GM21360 (cell line): Measurements from ENCODE around the gene HERC2.

ENCODE experiments used
- ATAC-seq: cut with Tn5 transposase; IDR thresholded peaks from one replicate; pipeline ENCODE4 v1.9.1; 2021; ENCODE audit warnings: mild to moderate bottlenecking, moderate library complexity; ENCODE audit not compliant: unreplicated experiment

Gene HERC2

DNA sequence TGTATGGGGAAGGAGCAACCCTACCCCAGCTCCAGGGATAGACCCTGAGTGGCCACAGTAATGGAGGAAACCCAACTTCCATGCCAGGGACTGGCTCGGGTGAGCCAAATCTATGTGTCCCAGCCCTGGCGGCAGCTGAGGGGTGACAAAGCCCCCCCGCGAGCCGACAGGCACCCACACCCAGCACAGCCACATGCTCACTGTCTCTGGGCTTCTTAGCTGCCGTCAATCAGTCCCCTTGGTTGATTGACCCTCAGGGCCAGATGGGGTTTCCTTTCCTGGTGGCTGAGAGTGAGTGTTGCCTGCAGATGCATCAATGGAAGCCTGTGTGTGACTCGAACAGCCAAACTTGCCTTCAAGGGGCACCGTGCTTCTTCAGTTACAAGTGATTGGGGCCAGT, 220.8 kb downstream of the HERC2 start:
- ATAC-seq, result no peak

DNA sequence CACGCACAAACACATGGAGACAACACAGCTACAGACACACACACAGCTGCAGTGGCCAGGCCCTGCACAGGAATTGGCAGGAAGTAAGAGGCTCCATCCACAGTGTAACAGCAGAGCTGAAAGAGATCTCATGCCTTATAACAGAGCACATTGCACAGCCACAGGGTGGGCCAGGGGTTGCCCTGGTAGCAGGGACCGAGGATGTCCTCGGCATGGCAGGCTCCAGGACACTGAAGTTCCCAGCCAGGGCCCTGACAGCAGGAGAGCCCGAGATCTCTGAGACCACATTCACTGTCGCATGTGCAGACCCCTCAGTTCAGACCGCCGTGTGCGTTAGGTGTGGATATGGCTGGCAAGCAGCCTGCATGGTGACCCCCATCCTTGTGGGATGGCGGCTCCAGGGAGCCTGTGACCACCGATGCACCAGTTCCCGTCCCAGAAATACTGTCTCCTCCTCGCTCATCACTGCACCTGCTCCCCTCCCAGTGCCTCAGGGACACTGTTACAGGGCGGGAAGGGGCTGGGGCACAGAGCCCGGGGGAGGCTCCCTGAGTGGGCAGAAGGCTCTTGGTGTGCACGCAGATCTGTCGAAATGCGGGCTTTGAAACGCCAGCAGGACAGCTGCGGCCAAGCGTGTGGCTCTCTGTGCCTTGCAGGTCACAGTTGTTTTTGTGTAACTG, 221.3 kb downstream of the HERC2 start:
- ATAC-seq, result no peak

DNA sequence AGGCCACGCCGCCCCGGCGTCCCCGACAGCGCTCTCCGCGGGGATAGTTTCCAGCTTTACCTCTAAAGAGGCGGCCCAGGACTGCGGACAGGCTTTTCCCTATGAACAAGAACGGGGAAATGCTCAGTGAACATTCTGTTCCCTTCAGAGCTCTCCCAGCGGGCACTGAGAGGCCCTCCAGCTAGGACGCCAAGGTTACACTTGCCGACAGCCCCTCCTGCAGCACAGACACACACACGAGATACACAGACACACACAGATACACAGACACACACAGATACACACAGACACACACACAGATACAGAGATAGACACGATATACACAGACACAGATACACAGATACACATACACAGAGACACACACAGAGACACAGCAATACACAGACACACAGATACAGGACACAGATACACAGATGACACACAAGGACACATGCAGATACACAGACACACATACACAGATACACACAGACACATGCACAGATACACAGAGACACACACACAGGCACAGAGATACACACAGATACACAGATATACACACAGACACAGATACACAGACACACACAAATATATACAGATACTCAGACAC, 222.3 kb downstream of the HERC2 start:
- ATAC-seq, result no peak

DNA sequence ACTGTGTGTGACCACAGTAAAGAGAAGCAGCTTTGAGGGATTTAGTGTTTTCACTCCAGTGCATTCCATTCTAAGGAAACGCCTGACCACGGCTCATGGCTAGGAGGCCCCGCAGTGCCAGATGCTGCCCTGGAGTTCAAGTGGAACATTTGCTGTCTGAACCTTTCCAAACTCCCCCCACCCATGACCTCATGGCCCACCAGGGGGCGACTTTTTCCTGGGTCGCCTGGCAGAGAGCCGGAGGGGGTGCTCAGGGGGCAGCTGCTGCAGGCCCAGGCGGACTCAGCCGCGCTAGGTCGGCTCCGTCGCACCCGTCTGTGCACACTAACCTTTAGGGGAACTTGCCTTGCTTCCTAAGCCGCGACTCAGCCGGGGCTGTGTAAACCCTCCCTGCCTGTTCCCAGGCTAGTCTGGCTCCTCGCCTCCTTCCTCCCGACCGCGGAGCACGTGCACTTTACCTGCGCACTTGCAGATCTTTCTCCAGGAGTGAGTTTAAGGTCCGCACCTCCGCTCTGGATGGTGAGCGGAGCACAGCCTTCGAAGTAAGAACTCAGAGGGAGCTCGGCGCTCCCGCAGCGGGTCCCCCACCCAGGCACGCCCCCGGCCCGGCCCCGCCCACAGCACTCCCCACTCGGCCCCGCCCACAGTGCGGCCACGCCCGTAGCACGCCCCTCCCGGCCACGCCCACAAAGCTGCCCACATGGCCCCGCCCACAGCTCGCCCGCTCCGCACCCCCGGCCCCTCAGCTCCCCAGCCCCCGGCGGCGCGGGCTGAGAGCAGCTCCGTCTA, 223.0 kb downstream of the HERC2 start, which contains the start of gene OCA2:
OCA2 (minus strand) TSS at position 550 of the 789 bp plus-strand sequence. CDS start 17,441 bp downstream, outside the sequence.
- no peak for ATAC-seq

DNA sequence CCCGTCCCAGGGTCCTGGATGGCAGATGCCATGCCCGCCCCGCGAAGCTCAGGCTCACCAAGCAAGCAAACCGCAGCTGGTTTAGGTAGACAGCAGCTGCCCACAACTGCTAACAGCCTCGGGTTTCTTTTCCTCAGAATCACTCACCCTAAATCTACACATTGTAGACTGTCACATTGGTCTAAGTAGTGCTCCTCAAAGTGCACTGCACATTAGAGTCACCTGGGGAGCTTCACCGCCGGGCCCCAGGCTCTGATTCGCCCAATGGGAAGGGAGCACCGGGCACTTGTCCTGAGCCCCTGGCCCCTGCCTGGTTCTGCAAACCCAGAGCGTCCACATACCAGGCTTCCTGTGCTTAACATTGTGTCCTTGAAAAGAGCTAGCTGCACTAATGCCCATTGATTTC, 223.6 kb downstream of the HERC2 start:
- no peak for ATAC-seq

DNA sequence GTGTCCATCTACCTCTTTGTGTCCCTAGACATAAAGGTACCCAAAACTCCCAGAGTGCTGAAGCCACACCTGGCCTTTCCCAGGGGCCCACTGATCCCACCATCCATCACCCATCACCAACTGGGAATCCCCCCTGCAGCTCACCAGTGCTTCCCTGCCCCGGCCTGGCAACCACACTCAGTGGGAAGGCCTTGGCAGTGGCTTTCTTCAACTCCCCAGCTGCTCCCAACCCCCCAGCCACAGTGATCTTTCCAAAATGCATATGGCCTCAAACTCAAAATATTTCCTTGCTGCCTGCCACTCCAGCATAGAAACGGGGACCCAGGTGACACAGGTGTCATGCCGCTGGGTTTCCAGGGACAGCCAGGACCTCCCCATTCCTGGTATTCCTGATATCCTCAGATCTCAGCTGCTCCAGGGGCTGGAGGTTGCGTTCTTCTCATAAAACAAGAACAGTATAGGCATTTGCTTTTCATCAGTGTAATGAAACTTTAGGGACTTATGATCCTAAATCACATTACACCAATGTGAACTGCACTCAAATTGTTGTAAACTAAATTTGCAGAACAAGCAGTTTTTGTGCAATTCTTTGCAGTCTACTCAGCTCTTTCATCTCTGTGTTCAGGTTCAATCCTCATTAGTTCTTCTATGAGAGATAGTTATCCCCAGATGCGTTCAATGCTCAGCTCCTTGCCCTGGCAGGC, 224.2 kb downstream of the HERC2 start:
- no peak for ATAC-seq

DNA sequence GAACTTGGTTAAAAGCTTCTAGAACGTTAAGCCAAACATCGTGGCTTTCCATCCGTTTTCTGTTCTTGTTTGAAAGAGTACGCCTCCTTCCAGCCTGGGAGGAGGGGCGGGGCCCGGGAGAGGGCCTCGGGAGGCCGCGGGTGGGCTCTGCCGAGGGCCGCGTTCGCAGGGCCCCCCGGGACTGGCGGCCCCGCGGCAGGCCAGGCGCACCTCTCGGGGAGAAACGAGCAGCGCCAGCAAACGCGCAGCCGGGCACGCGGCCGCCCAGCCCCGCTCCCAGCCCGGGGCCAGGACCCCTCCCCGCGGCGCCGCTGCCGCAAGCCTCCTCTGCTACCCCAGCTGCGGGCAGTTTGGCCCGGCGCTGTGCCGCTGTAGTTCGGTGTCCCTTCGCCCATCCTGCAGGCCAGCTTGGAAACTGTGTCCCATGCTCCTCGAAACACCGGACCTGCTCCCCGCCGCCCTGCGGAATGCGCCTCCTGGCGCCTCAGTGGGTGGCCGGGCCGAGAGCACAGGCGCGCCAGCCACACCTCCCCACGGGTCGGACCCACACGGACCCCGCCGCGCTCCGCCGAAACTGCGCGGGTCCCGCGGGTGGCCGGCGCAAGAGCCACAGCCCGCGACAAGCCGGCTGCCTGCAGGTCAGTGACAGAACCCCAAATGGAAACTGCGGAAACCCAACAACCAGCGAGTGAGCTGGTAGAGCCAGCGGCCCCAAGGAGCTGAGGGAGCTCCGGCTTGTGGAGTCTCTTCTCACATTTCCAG, 225.1 kb downstream of the HERC2 start:
- no peak for ATAC-seq

DNA sequence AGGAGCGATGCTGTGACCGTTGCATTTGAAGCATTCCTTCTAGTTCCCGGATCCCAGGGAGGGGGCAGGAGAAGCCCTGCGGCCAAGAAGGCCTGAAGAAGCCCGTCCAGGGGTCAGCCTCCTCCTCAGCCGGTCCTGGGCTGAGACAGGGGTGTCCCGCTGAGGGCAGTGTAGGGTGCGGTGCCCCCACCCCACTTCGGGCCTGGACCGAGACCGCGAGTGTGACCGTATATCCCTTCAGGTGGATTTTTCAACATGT, 225.6 kb downstream of the HERC2 start:
- no peak for ATAC-seq

DNA sequence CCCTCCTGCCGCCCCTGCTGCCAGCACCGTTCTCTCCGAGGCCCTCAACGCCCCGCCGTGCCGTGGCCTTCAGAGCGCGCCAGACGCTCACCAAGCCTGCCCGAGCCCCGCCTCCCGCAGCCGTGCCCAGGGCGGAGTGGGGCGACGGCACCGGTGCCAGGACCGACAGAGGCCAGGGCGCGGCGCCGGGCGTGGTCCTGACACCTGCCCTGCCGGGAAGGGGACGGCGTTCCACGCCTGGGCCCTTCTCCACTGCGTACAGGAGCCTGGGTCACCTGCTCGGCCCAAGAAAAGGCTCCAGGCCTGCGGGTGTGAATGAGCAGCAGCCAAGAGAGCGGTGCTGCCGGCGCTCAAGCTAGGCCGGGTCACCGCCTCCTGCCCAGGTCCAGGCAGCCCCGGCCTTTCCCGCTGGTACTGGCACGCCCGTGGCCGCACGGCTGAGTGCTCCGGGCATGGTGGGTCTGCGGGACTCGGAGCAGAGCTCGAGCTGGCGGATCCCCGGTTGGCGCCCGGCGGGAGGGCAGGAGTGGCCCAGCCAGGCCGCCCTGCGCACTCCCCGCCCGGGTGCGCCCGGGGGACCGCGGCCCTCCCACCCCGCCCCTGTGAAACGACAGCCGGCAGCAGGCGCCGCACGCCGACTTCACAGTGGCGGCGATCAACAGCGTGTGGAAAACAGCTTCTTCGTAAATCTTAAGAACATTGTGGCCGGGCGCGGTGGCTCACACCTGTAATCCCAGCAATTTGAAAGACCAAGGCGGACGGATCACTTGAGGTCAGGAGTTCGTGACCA, 227.1 kb downstream of the HERC2 start:
- no peak for ATAC-seq

DNA sequence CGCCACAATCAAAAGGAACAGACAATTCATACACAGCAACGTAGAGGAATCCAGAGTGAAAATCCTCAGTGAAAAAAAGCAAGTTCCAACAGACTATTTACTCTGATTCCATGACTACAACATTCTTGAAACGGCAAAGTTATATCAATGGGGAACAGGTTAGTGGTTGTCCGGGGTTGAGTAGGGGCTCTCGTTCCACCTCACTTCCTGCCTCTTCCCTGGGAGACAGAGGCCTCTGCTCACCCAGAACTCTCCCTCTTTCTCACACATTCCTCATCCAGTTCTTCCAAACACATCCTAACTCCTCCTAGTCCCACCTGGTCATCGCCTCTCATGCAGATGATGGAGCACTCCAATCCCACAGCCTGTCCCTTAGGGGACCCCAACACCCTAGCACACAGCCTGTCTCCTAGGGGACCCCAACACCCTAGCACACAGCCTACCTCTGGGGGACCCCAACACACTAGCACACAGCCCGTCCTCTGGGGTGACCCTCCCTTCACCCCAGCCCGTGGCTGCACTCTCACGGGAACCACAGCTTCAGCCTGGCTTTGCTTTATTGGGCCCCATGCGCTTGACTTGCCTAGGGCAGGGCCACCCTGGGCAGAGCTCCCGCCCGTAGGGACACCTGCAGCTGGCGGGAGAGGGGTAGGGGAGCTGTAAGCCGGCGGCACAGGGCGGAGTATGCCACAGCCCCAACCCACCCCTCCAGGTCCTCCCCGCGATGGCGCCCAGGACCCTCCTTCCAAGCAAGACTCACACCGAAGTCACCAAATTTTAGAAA, 228.0 kb downstream of the HERC2 start:
- no peak for ATAC-seq

DNA sequence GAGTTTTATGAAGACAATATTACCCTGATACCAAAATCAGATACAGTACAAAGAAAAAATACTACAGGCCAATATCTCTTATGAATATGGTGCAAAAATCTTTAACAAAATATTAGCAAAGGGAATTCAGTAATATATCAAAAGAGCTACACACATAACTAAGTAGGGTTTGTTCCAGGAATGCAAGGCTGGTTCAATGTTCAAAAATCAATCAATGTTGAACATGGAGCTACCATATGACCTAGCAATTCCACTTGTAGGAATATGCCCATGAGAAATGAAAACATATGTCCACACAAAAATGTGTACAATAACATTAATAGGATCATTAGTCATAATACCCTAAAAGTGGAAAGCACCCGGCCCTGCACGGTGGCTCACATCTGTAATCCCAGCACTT, 230.7 kb downstream of the HERC2 start:
- no peak for ATAC-seq

DNA sequence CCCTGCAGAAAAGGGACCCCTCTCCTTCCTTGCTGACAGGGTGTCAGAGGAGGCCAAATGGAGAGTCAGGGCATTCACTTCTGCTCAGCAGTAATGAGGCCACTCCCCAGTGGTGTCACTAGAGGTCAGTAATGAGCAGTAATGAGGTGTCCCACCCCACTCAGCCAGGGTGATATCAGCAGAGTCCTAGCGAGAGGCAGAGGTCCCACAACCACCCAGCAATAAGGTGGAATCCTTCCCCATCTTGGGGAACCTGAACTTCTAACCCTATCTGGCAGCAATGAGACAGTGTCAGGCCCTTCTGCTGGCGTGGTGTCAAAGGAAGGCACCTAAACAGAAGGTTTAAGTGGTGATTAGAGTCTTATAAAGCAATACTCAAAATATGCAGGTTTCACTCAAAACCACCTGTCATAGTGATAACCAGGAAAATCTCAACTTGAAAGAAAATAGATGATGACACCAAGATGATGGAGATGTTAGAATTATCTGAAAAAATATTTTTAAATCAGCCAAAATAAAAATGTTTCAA, 235.7 kb downstream of the HERC2 start:
- peak; percentile 84 for ATAC-seq

DNA sequence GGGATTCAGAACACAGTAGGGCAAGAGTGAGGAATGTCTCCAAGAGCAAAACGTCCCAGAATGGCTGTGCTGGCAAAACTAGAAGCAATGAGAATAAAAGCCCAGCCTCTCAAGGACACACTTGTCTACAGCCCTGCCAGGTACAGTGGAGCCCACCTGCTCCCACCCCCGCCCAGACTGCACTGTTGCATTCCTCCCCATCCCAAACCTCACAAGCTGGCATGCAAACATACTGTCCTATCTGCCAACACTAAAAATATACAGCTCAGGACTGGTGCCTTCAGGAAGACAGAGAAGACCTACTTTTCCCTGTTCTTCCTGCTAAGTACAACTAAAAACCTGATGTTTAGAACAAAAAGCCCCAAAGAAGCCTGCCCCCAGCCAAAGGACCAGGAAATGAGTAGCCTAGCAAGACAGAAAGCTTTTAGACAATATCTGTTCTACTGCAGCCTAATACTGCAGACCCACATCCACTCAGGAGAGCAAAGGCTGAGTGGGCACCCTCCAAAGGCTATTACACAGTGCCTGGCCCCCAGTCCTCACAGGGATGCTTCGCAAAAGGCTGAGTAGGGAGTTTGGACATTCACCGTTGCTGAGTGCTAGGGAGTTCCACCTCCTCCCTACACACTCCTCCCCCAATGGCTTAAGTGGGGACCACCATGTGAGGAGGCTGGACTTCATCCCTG, 236.3 kb downstream of the HERC2 start:
- ATAC-seq, result no peak

DNA sequence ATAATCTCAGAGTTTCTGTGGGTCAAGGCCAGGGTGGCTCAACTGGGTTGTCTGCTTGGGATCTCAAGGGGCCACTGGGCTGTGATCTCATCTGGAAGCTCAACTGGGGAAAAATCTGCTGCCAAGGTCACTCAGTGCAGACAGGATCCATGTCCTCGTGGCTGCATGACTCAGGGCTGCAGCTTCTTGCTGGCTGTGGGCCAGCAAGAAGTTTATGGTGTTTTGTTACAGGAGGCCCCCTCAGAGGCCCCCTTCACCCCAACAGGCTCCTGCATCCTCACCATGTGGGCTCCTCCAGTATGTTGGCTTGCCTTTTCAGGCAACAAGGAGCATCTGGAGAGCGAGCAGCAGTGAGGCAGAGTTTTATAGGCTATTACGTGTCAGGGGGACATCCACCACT, 237.4 kb downstream of the HERC2 start:
- ATAC-seq, result no peak

DNA sequence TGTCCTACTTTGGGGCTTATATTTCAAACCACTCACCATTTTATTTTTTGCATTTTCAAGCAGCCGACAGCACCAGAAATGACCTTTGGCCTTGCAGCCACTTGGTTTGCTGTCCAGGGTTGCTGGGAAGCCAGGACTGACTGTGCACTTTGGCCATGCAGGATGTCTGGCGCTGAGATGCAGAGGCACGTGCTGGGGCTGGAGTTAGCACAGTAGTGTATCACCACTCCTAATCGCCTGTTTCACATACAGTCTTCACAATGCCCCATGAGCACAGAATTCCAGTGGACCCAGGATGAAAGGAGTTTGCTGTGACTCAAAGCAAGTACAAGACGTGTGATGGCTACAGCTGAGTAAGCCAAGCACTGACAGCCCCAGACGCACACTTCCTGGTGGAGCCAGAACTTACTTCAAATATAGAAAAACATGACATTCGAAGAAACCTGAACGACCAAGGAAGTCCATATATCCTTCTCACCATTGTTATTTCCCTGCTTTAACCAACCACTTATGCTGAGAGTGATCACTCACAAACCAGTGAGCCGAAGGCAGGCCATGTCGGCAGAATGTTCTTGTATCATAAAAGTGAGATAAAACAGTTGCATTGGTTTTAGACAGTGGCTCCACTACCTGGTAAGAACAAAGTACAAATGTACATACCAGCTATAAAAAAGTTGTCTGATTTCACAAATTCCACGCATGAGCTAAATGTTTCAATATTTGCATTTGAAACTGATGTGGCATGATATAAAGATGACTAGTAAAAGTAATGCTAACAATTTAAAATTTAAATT, 238.9 kb downstream of the HERC2 start:
- ATAC-seq, result no peak

DNA sequence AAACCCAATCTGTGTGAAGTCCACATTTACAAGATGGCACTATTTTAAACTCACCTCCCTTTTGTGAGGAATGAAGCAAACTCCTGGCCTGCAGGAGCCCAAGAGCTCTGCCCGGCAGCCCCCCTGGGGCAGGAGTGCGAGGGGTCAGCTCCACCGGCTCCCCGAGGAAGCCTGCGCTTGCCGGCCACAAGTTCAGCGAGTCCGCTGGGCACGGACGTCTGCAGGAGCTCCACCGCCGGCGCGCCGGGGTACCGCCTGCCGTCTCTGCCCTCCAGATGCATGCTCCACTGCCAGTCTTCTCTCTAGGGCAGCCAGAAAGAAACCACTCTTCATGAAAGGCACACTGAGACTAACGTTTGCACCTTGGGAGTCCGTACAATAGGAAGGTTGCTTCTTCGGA, 240.4 kb downstream of the HERC2 start:
- ATAC-seq, result no peak

DNA sequence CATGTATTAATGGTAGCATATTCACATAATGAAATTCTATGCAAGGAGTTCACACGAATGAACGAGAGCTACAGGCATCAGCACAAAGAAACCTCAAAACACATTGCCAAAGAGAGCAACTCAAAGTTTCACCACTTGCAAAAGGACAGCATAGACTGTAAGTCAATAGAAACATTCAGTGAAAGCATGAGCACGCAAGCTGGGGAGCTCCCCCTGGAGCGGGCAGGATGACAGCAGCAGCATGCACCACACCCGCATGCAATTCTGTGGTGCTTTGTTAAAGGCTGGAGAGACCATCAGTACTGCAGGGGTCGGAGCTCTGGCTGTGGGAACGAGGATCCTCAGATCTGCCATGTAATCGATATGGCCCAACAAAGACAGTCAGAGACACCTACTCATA, 241.6 kb downstream of the HERC2 start:
- ATAC-seq, result no peak
